Activated naive CD4-positive, alpha-beta T cell treated with anti-CD3 and anti-CD28 coated beads for 36 hours (primary cell): Measurements from ENCODE around the gene VPS51. TPM values are rescaled to one million over a fixed set of nuclear protein-coding genes. Genes with fewer than 3 reads are reported as not detected.

Source experiments
- CTCF ChIA-PET: fragments of 350-600 bp; sonication (Branson Sonifier 250); formaldehyde crosslinking; loops from one replicate; lab custom pipeline; 2021; ENCODE audit warnings: antibody characterized with exemption; lab: Charles Lee
- DNase-seq: peaks from one replicate; pipeline ENCODE4 v3.0.0-alpha.2; 2020
- H3K27ac Mint-ChIP-seq: one replicate; pipeline ENCODE4 v1.8.0; 2021; ENCODE audit warnings: mild to moderate bottlenecking, mixed read lengths
- H3K27me3 Mint-ChIP-seq: one replicate; pipeline ENCODE4 v1.8.0; 2021; ENCODE audit warnings: low read depth, mixed read lengths
- H3K36me3 Mint-ChIP-seq: one replicate; pipeline ENCODE4 v1.8.0; 2021; ENCODE audit warnings: low read depth, mixed read lengths
- H3K4me1 Mint-ChIP-seq: one replicate; pipeline ENCODE4 v1.8.0; 2021; ENCODE audit warnings: low read depth, mixed read lengths
- H3K4me3 Mint-ChIP-seq: one replicate; pipeline ENCODE4 v1.8.0; 2021; ENCODE audit warnings: mild to moderate bottlenecking, moderate library complexity, mixed read lengths
- H3K9me3 Mint-ChIP-seq: one replicate; pipeline ENCODE4 v1.8.0; 2021; ENCODE audit warnings: mixed read lengths
- intact Hi-C: fragments of 100-400 bp; cut with micrococcal nuclease; formaldehyde crosslinking; loops from one replicate; pipeline ENCODE4 v1.15.1; 2023
- total RNA-seq, 2 experiments: library from RNA; stranded (reverse); gene quantifications; one replicate each; pipeline ENCODE4 v1.2.3, GENCODE V29; 2021

VPS51 gene
- total RNA-seq, 2 experiments from 2014 or later = 90.8 to 96.0 TPM

- no peaks in the 10 kb centered on the region for H3K27me3 Mint-ChIP-seq
- no peak overlapping the region for H3K4me3 Mint-ChIP-seq
- CTCF ChIA-PET = interaction anchor here (2.1 kb wide), 1 partner anchor 15 kb away, joined by 7 read pairs; no protein-coding TSS in a partner anchor
- DNase-seq = no peak
- no peaks in the 10 kb centered on the region for H3K9me3 Mint-ChIP-seq
- peak overlapping the region; percentile 12 for H3K27ac Mint-ChIP-seq
- peaks cover 20% of the 10 kb centered on the region for H3K36me3 Mint-ChIP-seq
- intact Hi-C loops = no loop called here
- peaks cover 29% of the 10 kb centered on the region for H3K4me1 Mint-ChIP-seq
Observed at GRCh38 chr11:65125197-65126056, 29.4 kb downstream of the VPS51 start.

- peaks cover 15% of the 10 kb centered on the region for H3K36me3 Mint-ChIP-seq
- H3K27me3 Mint-ChIP-seq = no peaks in the 10 kb centered on the region
- H3K27ac Mint-ChIP-seq = no peak overlapping the region
- DNase-seq = no peak
- no peak overlapping the region for H3K4me3 Mint-ChIP-seq
- intact Hi-C loops = no loop called here
- H3K9me3 Mint-ChIP-seq = no peaks in the 10 kb centered on the region
- CTCF ChIA-PET = no interaction called here
- H3K4me1 Mint-ChIP-seq = peaks cover 21% of the 10 kb centered on the region
Observed at GRCh38 chr11:65126624-65127274, 30.7 kb downstream of the VPS51 start.

GRCh38 chr11:65127473-65128181 is 31.6 kb downstream of the VPS51 start:
- peaks cover 10% of the 10 kb centered on the region for H3K36me3 Mint-ChIP-seq
- H3K4me3 Mint-ChIP-seq = no peak overlapping the region
- H3K27ac Mint-ChIP-seq = peak overlapping the region; percentile 13
- CTCF ChIA-PET = no interaction called here
- DNase-seq = no peak
- H3K4me1 Mint-ChIP-seq = peaks cover 22% of the 10 kb centered on the region
- no peaks in the 10 kb centered on the region for H3K9me3 Mint-ChIP-seq
- intact Hi-C loops = no loop called here
- H3K27me3 Mint-ChIP-seq = no peaks in the 10 kb centered on the region

DNA sequence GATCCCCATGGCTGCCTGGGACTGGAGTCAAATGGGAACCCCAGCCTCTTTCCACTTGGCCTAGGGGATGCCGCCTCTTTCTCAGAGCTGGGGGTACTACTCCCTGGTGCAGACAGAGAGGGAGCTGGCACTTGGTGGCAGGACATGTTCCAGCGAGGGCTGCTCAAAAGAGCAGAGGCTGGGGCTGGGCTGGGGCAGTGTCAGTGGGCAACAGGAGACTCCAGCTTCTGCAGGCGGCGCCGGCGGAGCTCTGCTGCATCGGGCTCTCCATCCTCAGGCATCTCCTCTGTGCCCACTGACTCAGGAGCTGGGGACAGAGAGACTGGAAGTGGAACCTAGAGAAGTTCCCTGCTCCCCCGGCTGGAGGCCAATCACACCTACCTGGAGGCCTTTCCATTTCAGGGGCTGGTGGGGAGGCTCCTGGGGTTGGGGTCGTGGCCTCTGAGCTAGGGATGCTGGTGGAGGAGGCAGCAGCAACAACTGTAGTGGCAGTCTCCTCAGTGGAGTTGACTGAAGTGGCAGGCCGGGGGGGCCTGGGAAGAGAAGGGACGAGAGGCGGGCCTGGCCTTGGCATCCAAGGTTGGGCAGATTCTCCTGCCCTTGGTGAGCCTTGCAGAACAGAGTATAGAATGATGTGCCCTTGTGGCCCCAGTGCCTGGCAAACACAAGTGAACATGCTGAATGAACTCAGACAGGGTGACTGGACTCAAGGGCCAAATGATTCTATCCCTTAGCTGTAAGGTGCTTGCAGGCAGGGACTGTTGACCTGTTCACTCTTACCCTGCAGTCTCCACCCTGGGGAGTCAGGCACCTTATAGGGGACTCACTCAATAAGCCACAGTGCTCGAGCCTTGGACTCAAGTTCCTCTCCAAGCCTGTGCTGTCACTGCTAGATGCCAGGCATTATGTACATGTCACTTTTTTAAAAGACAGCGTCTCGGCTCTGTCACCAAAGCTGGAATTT is 32.5 kb downstream of the VPS51 start:
- intact Hi-C loops = no loop called here

DNA sequence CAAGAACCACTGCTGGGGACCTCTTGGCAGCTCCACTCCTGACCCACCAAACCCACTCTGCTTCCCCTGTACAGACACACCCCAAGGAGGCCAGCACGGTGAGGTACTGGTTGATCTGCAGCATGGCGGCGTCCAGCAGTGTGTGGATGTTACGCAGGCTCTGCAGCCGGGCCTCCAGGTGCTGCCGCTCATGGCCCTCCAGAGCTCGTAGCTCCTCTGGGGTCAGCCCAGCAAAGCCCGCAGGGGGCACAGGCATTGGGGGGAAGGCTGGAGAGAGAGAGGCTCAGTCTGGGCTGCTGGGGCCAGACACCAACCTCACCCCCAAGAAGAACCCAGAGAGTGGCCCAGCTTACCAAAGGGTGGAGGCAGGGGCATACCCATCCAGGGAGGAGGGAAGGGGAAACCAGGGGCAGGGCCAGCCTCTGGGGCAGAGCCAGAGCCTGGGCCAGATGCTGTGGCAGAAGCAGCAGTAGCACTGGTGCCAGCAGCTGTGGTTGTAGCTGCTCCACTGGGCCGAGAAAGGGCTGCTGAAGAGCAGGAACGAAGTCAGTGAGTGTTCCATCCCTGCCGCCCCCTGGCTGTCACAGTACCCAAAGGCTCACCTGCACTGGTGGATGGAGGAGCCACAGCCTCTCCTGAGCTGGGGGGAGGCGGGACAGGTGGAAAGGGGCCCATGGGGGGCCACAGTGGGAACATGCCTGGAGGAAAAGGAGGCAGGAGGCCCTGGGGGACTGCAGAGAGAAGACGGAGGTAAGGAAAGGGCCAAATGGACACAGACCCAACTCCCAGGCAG is 33.8 kb downstream of the VPS51 start:
- Mint-ChIP-seq H3K27ac (no peak overlapping the region), H3K4me1 (peaks cover 19% of the 10 kb centered on the region), H3K27me3 (no peaks in the 10 kb centered on the region), H3K4me3 (no peak overlapping the region), H3K9me3 (no peaks in the 10 kb centered on the region), H3K36me3 (peaks cover 11% of the 10 kb centered on the region)
- CTCF ChIA-PET = interaction anchor here (1.0 kb wide), 1 partner anchor 11 kb away, joined by 3 read pairs; no protein-coding TSS in a partner anchor
- intact Hi-C loops = loop anchor here (5.0 kb wide), 1 partner anchor 132 kb away; the partner anchor contains the start of gene POLA2
- no peak for DNase-seq

More for the DNA sequence above, 32.5 kb downstream of the VPS51 start:
- H3K4me1 Mint-ChIP-seq = peaks cover 24% of the 10 kb centered on the region
- no peaks in the 10 kb centered on the region for H3K27me3 Mint-ChIP-seq
- CTCF ChIA-PET = no interaction called here
- H3K9me3 Mint-ChIP-seq = no peaks in the 10 kb centered on the region
- no peak overlapping the region for H3K4me3 Mint-ChIP-seq
- peak overlapping the region; percentile 36 for H3K27ac Mint-ChIP-seq
- H3K36me3 Mint-ChIP-seq = peaks cover 11% of the 10 kb centered on the region
- DNase-seq = no peak

- peaks cover 10% of the 10 kb centered on the region for H3K36me3 Mint-ChIP-seq
- H3K9me3 Mint-ChIP-seq = no peaks in the 10 kb centered on the region
- no peak overlapping the region for H3K27ac Mint-ChIP-seq
- peaks cover 20% of the 10 kb centered on the region for H3K4me1 Mint-ChIP-seq
- no peaks in the 10 kb centered on the region for H3K27me3 Mint-ChIP-seq
- H3K4me3 Mint-ChIP-seq = no peak overlapping the region
- no peak for DNase-seq
- intact Hi-C loops = loop anchor here (5.0 kb wide), 1 partner anchor 131 kb away; the partner anchor contains the start of gene POLA2
- CTCF ChIA-PET = interaction anchor here (0.6 to 1.0 kb wide), 2 partner anchors 13 to 31 kb away, joined by 4 read pairs; partner anchors contain the start of gene ZNHIT2
Observed at GRCh38 chr11:65130631-65131416, 34.8 kb downstream of the VPS51 start.

DNA sequence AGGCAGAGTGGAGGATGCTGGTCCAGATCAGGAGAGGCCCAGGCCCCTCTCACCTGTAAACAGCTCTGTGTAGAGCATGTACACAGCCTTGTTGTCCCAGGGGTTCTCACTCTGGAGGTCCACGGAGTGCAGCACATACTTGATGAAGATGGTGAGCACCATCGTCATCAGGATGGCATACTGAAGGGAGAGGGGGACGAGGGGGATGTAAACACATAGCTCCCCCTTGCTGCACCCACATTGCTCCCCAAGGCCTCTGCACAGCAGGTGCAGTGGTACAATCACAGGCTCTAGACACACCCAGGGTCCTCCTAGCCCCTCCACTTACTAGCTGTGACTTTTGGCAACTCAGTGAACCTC is 35.4 kb downstream of the VPS51 start:
- CTCF ChIA-PET = interaction anchor here (0.6 to 1.0 kb wide), 2 partner anchors 14 to 32 kb away, joined by 4 read pairs; partner anchors contain the start of gene ZNHIT2
- DNase-seq = no peak
- Mint-ChIP-seq H3K27ac (no peak overlapping the region), H3K4me3 (no peak overlapping the region), H3K9me3 (no peaks in the 10 kb centered on the region), H3K4me1 (peaks cover 25% of the 10 kb centered on the region), H3K36me3 (peaks cover 8% of the 10 kb centered on the region), H3K27me3 (no peaks in the 10 kb centered on the region)
- intact Hi-C loops = loop anchor here (5.0 kb wide), 1 partner anchor 131 kb away; the partner anchor contains the start of gene POLA2

DNA sequence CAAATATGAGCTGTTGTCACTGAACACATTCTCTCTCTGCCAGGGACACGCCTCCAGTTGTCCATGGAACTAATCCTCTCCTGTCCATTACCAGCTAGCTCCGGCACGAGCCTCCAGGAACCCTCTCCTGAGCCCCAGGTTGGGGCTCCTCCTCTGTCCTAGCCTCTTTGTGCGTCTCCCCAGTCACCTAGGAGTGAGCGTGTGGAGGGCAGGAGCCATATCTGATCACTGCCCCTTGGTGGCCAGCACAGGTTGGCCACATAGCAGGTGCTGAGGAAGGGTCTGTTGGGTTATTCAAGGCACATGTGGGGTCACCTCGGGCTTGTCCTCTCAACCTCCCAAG is 35.9 kb downstream of the VPS51 start:
- CTCF ChIA-PET = interaction anchor here (1.0 kb wide), 1 partner anchor 14 kb away, joined by 4 read pairs; the partner anchor contains the start of gene ZNHIT2
- Mint-ChIP-seq H3K27me3 (no peaks in the 10 kb centered on the region), H3K4me1 (peaks cover 29% of the 10 kb centered on the region), H3K36me3 (peaks cover 7% of the 10 kb centered on the region), H3K9me3 (no peaks in the 10 kb centered on the region), H3K27ac (peak overlapping the region; percentile 41), H3K4me3 (no peak overlapping the region)
- DNase-seq = no peak
- intact Hi-C loops = loop anchor here (5.0 kb wide), 1 partner anchor 130 kb away; the partner anchor contains the start of gene POLA2

GRCh38 chr11:65132238-65132987 is 36.4 kb downstream of the VPS51 start:
- H3K27me3 Mint-ChIP-seq = no peaks in the 10 kb centered on the region
- peaks cover 7% of the 10 kb centered on the region for H3K36me3 Mint-ChIP-seq
- intact Hi-C loops = loop anchor here (5.0 kb wide), 1 partner anchor 130 kb away; the partner anchor contains the start of gene POLA2

More at GRCh38 chr11:65132238-65132987, 36.4 kb downstream of the VPS51 start:
- H3K4me1 Mint-ChIP-seq = peaks cover 29% of the 10 kb centered on the region
- peak overlapping the region; percentile 99 for H3K4me3 Mint-ChIP-seq
- H3K9me3 Mint-ChIP-seq = no peaks in the 10 kb centered on the region
- CTCF ChIA-PET = interaction anchor here (1.0 kb wide), 1 partner anchor 15 kb away, joined by 4 read pairs; the partner anchor contains the start of gene ZNHIT2
- no peak for DNase-seq
- H3K27ac Mint-ChIP-seq = peak overlapping the region; percentile 100
